Fibroblast of skin of left quadriceps (primary cell): ENCODE data around the gene SYNDIG1.
A peak's percentile ranks its signal among the peaks of the same experiment; 100 is the strongest.

Source experiments
- DNase-seq, 2 experiments: peaks; one replicate each; pipeline ENCODE4 v3.0.0-alpha.2; 2013; ENCODE audit warnings: low read depth in 2 of 2

SYNDIG1 gene

GRCh38 chr20:24658920-24659660, 189.7 kb downstream of the SYNDIG1 start:
- no peak for DNase-seq

- no peak for DNase-seq
Observed at GRCh38 chr20:24659835-24660234, 190.4 kb downstream of the SYNDIG1 start.

GRCh38 chr20:24660651-24661050, 191.2 kb downstream of the SYNDIG1 start:
- DNase-seq, result no peak

GRCh38 chr20:24661255-24661654, 191.8 kb downstream of the SYNDIG1 start:
- DNase-seq, result no peak

GRCh38 chr20:24662322-24662721, 192.9 kb downstream of the SYNDIG1 start:
- DNase-seq, result no peak

- DNase-seq, result no peak
Observed at GRCh38 chr20:24662752-24663365, 193.4 kb downstream of the SYNDIG1 start.

- no peak for DNase-seq
Observed at GRCh38 chr20:24663496-24663895, 194.1 kb downstream of the SYNDIG1 start.

- no peak for DNase-seq
Observed at GRCh38 chr20:24664266-24664986, 195.0 kb downstream of the SYNDIG1 start.

GRCh38 chr20:24665196-24665595, 195.8 kb downstream of the SYNDIG1 start:
- DNase-seq, result no peak

- no peak for DNase-seq
Observed at GRCh38 chr20:24665741-24666191, 196.3 kb downstream of the SYNDIG1 start.

GRCh38 chr20:24667689-24668383, 198.4 kb downstream of the SYNDIG1 start:
- DNase-seq, result no peak

GRCh38 chr20:24668384-24668702, 198.9 kb downstream of the SYNDIG1 start:
- DNase-seq, result no peak

GRCh38 chr20:24668791-24669190, 199.4 kb downstream of the SYNDIG1 start:
- DNase-seq, result no peak

- no peak for DNase-seq
Observed at GRCh38 chr20:24669701-24670100, 200.3 kb downstream of the SYNDIG1 start.

GRCh38 chr20:24670341-24670872, 201.0 kb downstream of the SYNDIG1 start:
- no peak for DNase-seq

- no peak for DNase-seq
Observed at GRCh38 chr20:24670981-24671380, 201.6 kb downstream of the SYNDIG1 start.

- no peak for DNase-seq
Observed at GRCh38 chr20:24672181-24672880, 202.9 kb downstream of the SYNDIG1 start.

- peak; percentile 90 to 92 for DNase-seq
Observed at GRCh38 chr20:24672886-24673677, 203.7 kb downstream of the SYNDIG1 start.

GRCh38 chr20:24673678-24674570, 204.5 kb downstream of the SYNDIG1 start:
- DNase-seq, result no peak
